H1 (cell line): ENCODE results near the gene ERO1A. TPM values are rescaled to one million over a fixed set of nuclear protein-coding genes. Genes with fewer than 3 reads are reported as not detected.

Experiments
- CEBPB ChIP-seq: IDR thresholded peaks from 2 replicates; pipeline ENCODE4 v1.6.1; 2012; ENCODE audit warnings: low read depth, low read length
- POLR2AphosphoS5 ChIP-seq: IDR thresholded peaks from 2 replicates; pipeline ENCODE4 v1.6.1; 2011; ENCODE audit warnings: low read depth, low read length
- RBBP5 ChIP-seq: IDR thresholded peaks from 2 replicates; pipeline ENCODE4 v1.7.1; 2012; ENCODE audit warnings: low read depth, mild to moderate bottlenecking, inconsistent platforms, low read length, moderate library complexity, borderline replicate concordance
- SUZ12 ChIP-seq: fragments of 200-600 bp; sonication (generic); IDR thresholded peaks from 2 replicates; pipeline ENCODE4 v1.6.1; 2012; ENCODE audit warnings: mild to moderate bottlenecking, inconsistent platforms, low read length, moderate library complexity, mixed read lengths
- polyA plus RNA-seq, 7 experiments: library from polyadenylated mRNA; depleted of rRNA in 3 of 7; stranded (reverse) in 5 of 7; unstranded in 2 of 7; fragments of >200 nt in 5 of 7; fragments of 200-250 nt in 2 of 7; gene quantifications; 1 replicate in 5 of 7; 2 replicates in 1 of 7; 4 replicates in 1 of 7; pipeline versions ENCODE4 v1.2.1 to v1.2.3, GENCODE V29; 2011 to 2013; ENCODE audit warnings: missing spikeins in 2 of 7, mixed read lengths in 2 of 7
- total RNA-seq: library from RNA; stranded (reverse); fragmentation: NEBNext Ultra II Directional; extraction: Animal tissue kit (Norgen Biotek cat#: 25700); gene quantifications from 2 replicates; pipeline ENCODE4 v1.2.1, GENCODE V29; 2021
- TF ChIP-seq, protein P1 (sequence below): IDR thresholded peaks from 2 replicates; pipeline ENCODE4 v1.6.1; 2011; ENCODE audit warnings: low read depth, mild to moderate bottlenecking, low read length; ENCODE audit not compliant: insufficient read depth

ERO1A gene
- total and polyA plus RNA-seq, 2 of the 8 experiments (the other 6 are each of a cell fraction or from before 2014, with no cell fraction given): 15.7 to 42.0 TPM

DNA sequence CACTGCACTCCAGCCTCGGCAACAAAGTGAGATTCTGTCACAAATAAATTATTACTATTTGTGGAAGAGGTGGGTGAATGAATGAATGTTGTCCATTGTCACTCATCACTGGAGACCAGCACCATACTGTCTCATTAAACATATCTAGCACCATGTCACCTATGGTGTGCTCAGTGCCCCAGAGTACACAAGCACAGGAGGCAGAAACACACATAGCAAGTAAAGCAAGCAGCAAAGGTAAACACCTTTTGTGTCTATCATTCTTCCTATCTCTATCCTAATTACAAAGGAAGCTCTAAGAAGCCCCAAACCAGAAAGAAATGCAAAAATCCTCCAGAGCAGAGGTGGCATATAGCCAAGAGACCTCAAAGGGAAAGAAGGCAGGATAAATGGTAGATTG, 9.2 kb downstream of the ERO1A start (continued):
- TF ChIP-seq RBBP5: no peak
- TF ChIP-seq SUZ12: no peak
- no peak for TF ChIP-seq POLR2AphosphoS5
- TF ChIP-seq, protein P1, sequence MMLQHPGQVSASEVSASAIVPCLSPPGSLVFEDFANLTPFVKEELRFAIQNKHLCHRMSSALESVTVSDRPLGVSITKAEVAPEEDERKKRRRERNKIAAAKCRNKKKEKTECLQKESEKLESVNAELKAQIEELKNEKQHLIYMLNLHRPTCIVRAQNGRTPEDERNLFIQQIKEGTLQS: no peak
- TF ChIP-seq CEBPB: no peak
- TF ChIP-seq, all 59 proteins: peak for 0
